ENCODE results near the gene FBXW7. TPM values are rescaled to one million over a fixed set of nuclear protein-coding genes. Genes with fewer than 3 reads are reported as not detected.

Gene FBXW7
- total RNA-seq, 4 donors from 2014 or later: 63.1 to 97.6 (median 70.7) TPM

GRCh38 chr4:152535360-152535902, 461 bp downstream of the FBXW7 start:
- Histone ChIP-seq H3K4me3 (peak overlapping the region; percentile 97 to 99 (median 98)), H3K27ac (replicated peaks in 1 of 4) (peak overlapping the region; percentile 92 to 97 (median 97)), H3K36me3 (peaks cover 0 to 12% (median 10%) of the 10 kb centered on the region in 4 donors), H3K4me1 (peaks cover 50 to 71% (median 61%) of the 10 kb centered on the region in 4 donors), H3K9me3 (no peaks in the 10 kb centered on the region), H3K27me3 (no peaks in the 10 kb centered on the region)
- TF ChIP-seq POLR2AphosphoS5 (IDR thresholded peaks at IDR 0.05) (no peak), EP300 (IDR thresholded peaks at IDR 0.05) (no peak), POLR2A (IDR thresholded peaks at IDR 0.05; ENCODE audit: low read depth) (no peak), CTCF (IDR thresholded peaks at IDR 0.05) (no peak)
- WGBS: 0% methylated on average over 8 of the region's 60 CpGs
- intact Hi-C loops (cut with DNase I): loop anchor here (10.0 kb wide), 1 partner anchor 1431 kb away; no protein-coding TSS in a partner anchor
- no peak for DNase-seq (ENCODE audit: extremely low spot score)

- Histone ChIP-seq H3K4me3 (peak overlapping the region; percentile 97 to 99 (median 98)), H3K36me3 (peaks cover 0 to 5% (median 5%) of the 10 kb centered on the region in 4 donors), H3K4me1 (peaks cover 50 to 74% (median 62%) of the 10 kb centered on the region in 4 donors), H3K9me3 (no peaks in the 10 kb centered on the region), H3K27ac (replicated peaks in 1 of 4) (peak overlapping the region; percentile 92 to 97 (median 97)), H3K27me3 (no peaks in the 10 kb centered on the region)
- intact Hi-C loops (cut with DNase I): loop anchor here (10.0 kb wide), 1 partner anchor 1430 kb away; no protein-coding TSS in a partner anchor
- WGBS: under 1% methylated on average over 32 of the region's 45 CpGs
- TF ChIP-seq EP300 (IDR thresholded peaks at IDR 0.05) (no peak), POLR2AphosphoS5 (IDR thresholded peaks at IDR 0.05) (no peak), POLR2A (IDR thresholded peaks at IDR 0.05; ENCODE audit: low read depth) (no peak), CTCF (IDR thresholded peaks at IDR 0.05) (no peak)
- no peak for DNase-seq (ENCODE audit: extremely low spot score)
These were observed 1.1 kb downstream of the FBXW7 start for GRCh38 chr4:152534541-152535359.

- H3K27ac ChIP-seq (replicated peaks in 1 of 4): no peak overlapping the region
- peaks cover 35 to 57% (median 45%) of the 10 kb centered on the region in 4 donors for H3K4me1 ChIP-seq
- no peaks in the 10 kb centered on the region for H3K27me3 ChIP-seq
- 57% methylated on average over 3 of the region's 3 CpGs for WGBS
- no peaks in the 10 kb centered on the region for H3K36me3 ChIP-seq
- no peaks in the 10 kb centered on the region for H3K9me3 ChIP-seq
- intact Hi-C loops (cut with DNase I): loop anchor here (10.0 kb wide), 1 partner anchor 1427 kb away; no protein-coding TSS in a partner anchor
- TF ChIP-seq CTCF (IDR thresholded peaks at IDR 0.05) (no peak), EP300 (IDR thresholded peaks at IDR 0.05) (no peak), POLR2A (IDR thresholded peaks at IDR 0.05; ENCODE audit: low read depth) (no peak), POLR2AphosphoS5 (IDR thresholded peaks at IDR 0.05) (no peak)
- DNase-seq (ENCODE audit: extremely low spot score): no peak
- H3K4me3 ChIP-seq: no peak overlapping the region
These were observed 4.4 kb downstream of the FBXW7 start for GRCh38 chr4:152531479-152531878.

GRCh38 chr4:152530600-152530999, 5.3 kb downstream of the FBXW7 start:
- no peaks in the 10 kb centered on the region for H3K9me3 ChIP-seq
- no peak overlapping the region for H3K4me3 ChIP-seq
- 90% methylated on average over 2 of the region's 2 CpGs for WGBS
- TF ChIP-seq EP300 (IDR thresholded peaks at IDR 0.05) (no peak), POLR2AphosphoS5 (IDR thresholded peaks at IDR 0.05) (no peak), POLR2A (IDR thresholded peaks at IDR 0.05; ENCODE audit: low read depth) (no peak)
- H3K4me1 ChIP-seq: peaks cover 35 to 57% (median 45%) of the 10 kb centered on the region in 4 donors
- H3K27me3 ChIP-seq: no peaks in the 10 kb centered on the region
- no peaks in the 10 kb centered on the region for H3K36me3 ChIP-seq
- no peak overlapping the region for H3K27ac ChIP-seq (replicated peaks in 1 of 4)
- no peak for DNase-seq (ENCODE audit: extremely low spot score)
- intact Hi-C loops (cut with DNase I): loop anchor here (10.0 kb wide), 1 partner anchor 1426 kb away; no protein-coding TSS in a partner anchor

GRCh38 chr4:152529880-152530279, 6.0 kb downstream of the FBXW7 start:
- DNase-seq (ENCODE audit: extremely low spot score): no peak
- no peak overlapping the region for H3K27ac ChIP-seq (replicated peaks in 1 of 4)
- TF ChIP-seq EP300 (IDR thresholded peaks at IDR 0.05) (no peak), POLR2AphosphoS5 (IDR thresholded peaks at IDR 0.05) (no peak), POLR2A (IDR thresholded peaks at IDR 0.05; ENCODE audit: low read depth) (no peak), CTCF (IDR thresholded peaks at IDR 0.05) (no peak)
- 92% methylated on average over 8 of the region's 8 CpGs for WGBS
- intact Hi-C loops (cut with DNase I): loop anchor here (10.0 kb wide), 1 partner anchor 1425 kb away; no protein-coding TSS in a partner anchor
- H3K27me3 ChIP-seq: no peaks in the 10 kb centered on the region
- H3K4me1 ChIP-seq: peaks cover 35 to 51% (median 43%) of the 10 kb centered on the region in 4 donors
- no peaks in the 10 kb centered on the region for H3K36me3 ChIP-seq
- no peaks in the 10 kb centered on the region for H3K9me3 ChIP-seq
- H3K4me3 ChIP-seq: no peak overlapping the region
